Spleen (tissue), 11 donors: ENCODE results near the gene SPG11. TPM values are rescaled to one million over a fixed set of nuclear protein-coding genes. Genes with fewer than 3 reads are reported as not detected.

Source experiments
- DNase-seq: peaks from one replicate; pipeline ENCODE4 v3.0.0-alpha.2; 2020
- H3K27ac ChIP-seq, 8 donors: fragments of 200-600 bp; sonication (generic) in 7 of 8; 1 replicate in 4 of 8; 2 replicates in 4 of 8; pipeline versions ENCODE4 v1.5.0 to v1.8.0; 2016 to 2021; ENCODE audit warnings: inconsistent platforms in 4 of 8, mild to moderate bottlenecking in 4 of 8, moderate library complexity in 1 of 8
- H3K27me3 ChIP-seq, 7 donors: fragments of 200-600 bp; sonication (generic) in 6 of 7; replicated peaks in 1 of 7; 1 replicate in 4 of 7; 2 replicates in 3 of 7; pipeline versions ENCODE4 v1.5.0 to v1.8.0; 2016 to 2021; ENCODE audit warnings: inconsistent platforms in 3 of 7, mild to moderate bottlenecking in 1 of 7
- H3K36me3 ChIP-seq, 6 donors: fragments of 200-600 bp; sonication (generic) in 5 of 6; 1 replicate in 4 of 6; 2 replicates in 2 of 6; pipeline versions ENCODE4 v1.5.0 to v1.8.0; 2016 to 2021; ENCODE audit warnings: inconsistent platforms in 2 of 6
- H3K4me1 ChIP-seq, 6 donors: fragments of 200-600 bp; sonication (generic) in 5 of 6; 1 replicate in 3 of 6; 2 replicates in 3 of 6; pipeline versions ENCODE4 v1.5.0 to v1.8.0; 2016 to 2021; ENCODE audit warnings: inconsistent platforms in 3 of 6
- H3K4me3 ChIP-seq, 8 donors: fragments of 200-600 bp; sonication (generic) in 7 of 8; 1 replicate in 4 of 8; 2 replicates in 4 of 8; pipeline versions ENCODE4 v1.5.0 to v1.8.0; 2016 to 2021; ENCODE audit warnings: inconsistent platforms in 4 of 8, mild to moderate bottlenecking in 4 of 8, moderate library complexity in 2 of 8
- H3K9me3 ChIP-seq, 8 donors: fragments of 200-600 bp; sonication (generic) in 7 of 8; 1 replicate in 4 of 8; 2 replicates in 4 of 8; pipeline versions ENCODE4 v1.5.0 to v1.8.0; 2016 to 2021; ENCODE audit warnings: inconsistent platforms in 4 of 8
- POLR2A ChIP-seq, 3 donors: fragments of 450-650 bp; IDR thresholded peaks; one replicate each; pipeline ENCODE4 v1.5.1; 2017; ENCODE audit warnings: antibody characterized with exemption in 3 of 3, mild to moderate bottlenecking in 1 of 3
- POLR2AphosphoS5 ChIP-seq, 3 donors: sonication (generic); formaldehyde crosslinking; IDR thresholded peaks; one replicate each; pipeline ENCODE4 v1.5.1; 2017; ENCODE audit warnings: antibody characterized with exemption in 3 of 3
- WGBS, 5 donors: extraction: QIAGEN DNeasy Blood & Tissue Kit in 3 of 5; methylation state at CpG; one replicate each; pipeline versions ENCODE4 v1.1.5 to v1.1.7; 2013 to 2018; 5-methylcytosine and 5-hydroxymethylcytosine counted together
- intact Hi-C: fragments of 100-400 bp; cut with DNase I; formaldehyde crosslinking; loops from one replicate; pipeline ENCODE4 v1.15.0; 2023; ENCODE audit warnings: low total_unique reads
- polyA plus RNA-seq, 3 donors: library from polyadenylated mRNA; stranded (reverse); fragments of 200-250 nt; gene quantifications; one replicate each; pipeline ENCODE4 v1.2.1, GENCODE V29; 2013
- small RNA-seq, 4 donors: library from RNA; depleted of rRNA; stranded (forward); fragments of <200 nt; gene quantifications; one replicate each; pipeline ENCODE3, GENCODE V24; 2016
- total RNA-seq, 7 donors: library from RNA; depleted of rRNA in 3 of 7; stranded (reverse); fragments of >200 nt in 3 of 7; fragmentation: NEBNext Ultra II Directional in 4 of 7; extraction: Animal tissue kit (Norgen Biotek cat#: 25700) in 4 of 7; gene quantifications; one replicate each; pipeline versions ENCODE4 v1.1.0 to v1.2.1, GENCODE V29; 2016 to 2021
- TF ChIP-seq, protein P1 (sequence below), 11 experiments: fragments of 200-600 bp in 7 of 11; fragments of 450-650 bp in 4 of 11; sonication (generic) in 4 of 11; IDR thresholded peaks in 8 of 11; conservative IDR thresholded peaks in 3 of 11; 1 replicate in 7 of 11; 2 replicates in 4 of 11; pipeline versions ENCODE4 v1.4.0 to v1.8.0; 2016 to 2021; ENCODE audit warnings: antibody characterized with exemption in 11 of 11, inconsistent platforms in 4 of 11, mild to moderate bottlenecking in 1 of 11
- donor health status: healthy with polysubstance abuse.
- donor health status: DM: no; HTN: no; CAD: no; lungs with moderate emphysema.
- donor health status: DM: no; HTN: no; CAD: no.
- donor health status: Bipolar disorder and iron deficiency.
- donor health status: healthy.
- donor health status: DM: no; HTN: no; CAD: no.
- donor health status: DM: yes; HTN: yes; CAD: no.

Gene SPG11
- total and polyA plus RNA-seq, 10 donors: 37.4 to 218 (median 143) TPM

DNA sequence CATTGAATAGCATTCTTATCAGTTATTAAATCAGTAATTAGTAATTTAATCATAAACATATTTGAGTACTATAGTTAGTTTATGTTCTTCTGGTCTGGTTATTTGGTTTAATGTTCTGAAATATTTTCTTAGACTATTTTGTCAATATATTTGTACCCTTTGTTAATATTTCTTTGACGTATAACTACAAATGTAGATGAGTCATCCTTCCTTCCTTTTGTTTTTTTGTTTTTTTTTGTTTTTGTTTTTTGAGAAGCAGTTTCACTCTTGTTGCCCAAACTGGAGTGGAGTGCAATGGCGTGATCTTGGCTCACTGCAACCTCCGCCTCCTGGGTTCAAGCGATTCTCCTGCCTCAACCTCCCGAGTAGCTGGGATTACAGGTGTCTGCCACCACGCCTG, 143.9 kb downstream of the SPG11 start:
- no peaks in the 10 kb centered on the region for H3K9me3 ChIP-seq
- no peaks in the 10 kb centered on the region for H3K4me1 ChIP-seq
- intact Hi-C loops: no loop called here
- 82 to 90% (median 87%) methylated on average over 6 of the region's 6 CpGs for WGBS, 5 donors
- no peak overlapping the region for H3K27ac ChIP-seq
- H3K36me3 ChIP-seq: peaks cover 0 to 100% (median 51%) of the 10 kb centered on the region in 6 donors
- no peaks in the 10 kb centered on the region for H3K27me3 ChIP-seq
- TF ChIP-seq, protein P1, sequence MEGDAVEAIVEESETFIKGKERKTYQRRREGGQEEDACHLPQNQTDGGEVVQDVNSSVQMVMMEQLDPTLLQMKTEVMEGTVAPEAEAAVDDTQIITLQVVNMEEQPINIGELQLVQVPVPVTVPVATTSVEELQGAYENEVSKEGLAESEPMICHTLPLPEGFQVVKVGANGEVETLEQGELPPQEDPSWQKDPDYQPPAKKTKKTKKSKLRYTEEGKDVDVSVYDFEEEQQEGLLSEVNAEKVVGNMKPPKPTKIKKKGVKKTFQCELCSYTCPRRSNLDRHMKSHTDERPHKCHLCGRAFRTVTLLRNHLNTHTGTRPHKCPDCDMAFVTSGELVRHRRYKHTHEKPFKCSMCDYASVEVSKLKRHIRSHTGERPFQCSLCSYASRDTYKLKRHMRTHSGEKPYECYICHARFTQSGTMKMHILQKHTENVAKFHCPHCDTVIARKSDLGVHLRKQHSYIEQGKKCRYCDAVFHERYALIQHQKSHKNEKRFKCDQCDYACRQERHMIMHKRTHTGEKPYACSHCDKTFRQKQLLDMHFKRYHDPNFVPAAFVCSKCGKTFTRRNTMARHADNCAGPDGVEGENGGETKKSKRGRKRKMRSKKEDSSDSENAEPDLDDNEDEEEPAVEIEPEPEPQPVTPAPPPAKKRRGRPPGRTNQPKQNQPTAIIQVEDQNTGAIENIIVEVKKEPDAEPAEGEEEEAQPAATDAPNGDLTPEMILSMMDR (IDR thresholded peaks at IDR 0.05 in 8 of 11, conservative IDR thresholded peaks at IDR 0.05 in 3 of 11): no peak
- no peak for TF ChIP-seq POLR2AphosphoS5 (IDR thresholded peaks at IDR 0.05)
- TF ChIP-seq POLR2A (IDR thresholded peaks at IDR 0.05): no peak
- H3K4me3 ChIP-seq: no peak overlapping the region
- no peak for DNase-seq

- intact Hi-C loops: no loop called here
- peaks cover 0 to 92% (median 27%) of the 10 kb centered on the region in 6 donors for H3K36me3 ChIP-seq
Measured at GRCh38 chr15:44516436-44516835, 147.0 kb downstream of the SPG11 start.

More at GRCh38 chr15:44516436-44516835, 147.0 kb downstream of the SPG11 start:
- DNase-seq: no peak
- Histone ChIP-seq H3K4me3 (no peak overlapping the region), H3K4me1 (no peaks in the 10 kb centered on the region), H3K9me3 (no peaks in the 10 kb centered on the region), H3K27ac (no peak overlapping the region), H3K27me3 (no peaks in the 10 kb centered on the region)
- TF ChIP-seq POLR2A (IDR thresholded peaks at IDR 0.05) (no peak), POLR2AphosphoS5 (IDR thresholded peaks at IDR 0.05) (no peak)
- TF ChIP-seq, protein P1 (IDR thresholded peaks at IDR 0.05 in 8 of 11, conservative IDR thresholded peaks at IDR 0.05 in 3 of 11): no peak

Small RNA genes lying within 50 kb of the gene (small RNA-seq; reads per million reads assigned to genes)
- 0 reads per million in 4 donors for gene RF00019

Other genes starting within 250 kb of the SPG11 start
- 10 to 100 TPM; 48.7 to 73.7 (median 53.7) TPM for gene CTDSPL2, start 236.0 kb downstream of the SPG11 start, total RNA-seq
- 1 to 10 TPM; 5.2 to 7.3 (median 6.1) TPM for gene CTDSPL2, start 236.0 kb downstream of the SPG11 start, polyA plus RNA-seq
- gene EIF3J, start 126.5 kb downstream of the SPG11 start, total RNA-seq: 10 to 100 TPM; 41.6 to 65.0 (median 55.5) TPM
- gene EIF3J, start 126.5 kb downstream of the SPG11 start, polyA plus RNA-seq: 10 to 100 TPM; 23.9 to 38.8 (median 35.3) TPM
- gene PATL2, start 47.7 kb upstream of the SPG11 start, total RNA-seq: 10 to 100 TPM; 17.0 to 36.9 (median 28.3) TPM
- gene PATL2, start 47.7 kb upstream of the SPG11 start, polyA plus RNA-seq: 10 to 100 TPM; 26.0 to 64.2 (median 35.6) TPM
- over 10,000 TPM in 1 of 7 donors, 1,000 to 10,000 TPM in 6; 5,238 to 10,333 (median 6,268) TPM for gene B2M, start 47.9 kb upstream of the SPG11 start, total RNA-seq
- 1,000 to 10,000 TPM; 3,969 to 5,676 (median 5,369) TPM for gene B2M, start 47.9 kb upstream of the SPG11 start, polyA plus RNA-seq
- 10 to 100 TPM; 24.7 to 54.9 (median 46.9) TPM for gene TRIM69, start 72.9 kb upstream of the SPG11 start, total RNA-seq
- gene TRIM69, start 72.9 kb upstream of the SPG11 start, polyA plus RNA-seq: 10 to 100 TPM; 16.4 to 44.5 (median 22.3) TPM